Left ventricle myocardium superior (tissue), 1 donor: ENCODE results near the gene NBAS. TPM values are rescaled to one million over a fixed set of nuclear protein-coding genes. Genes with fewer than 3 reads are reported as not detected.
"Not testable (repeated sequence)": the region's sequence is repeated elsewhere in the genome, so short reads cannot be mapped to it uniquely, and the experiment has no call there.

Experiments used
- ATAC-seq: fragments of 200-7000 bp; cut with Tn5 transposase; one replicate; pipeline ENCODE4 v1.9.1; 2020; ENCODE audit warnings: mild to moderate bottlenecking, moderate library complexity
- DNase-seq: peaks from one replicate; pipeline ENCODE4 v3.0.0-alpha.2; 2020
- intact Hi-C: fragments of 100-400 bp; cut with micrococcal nuclease; formaldehyde crosslinking; loops from one replicate; pipeline ENCODE4 v1.11.0; 2022
- total RNA-seq: library from RNA; stranded (reverse); fragmentation: NEBNext Ultra II Directional; extraction: Animal tissue kit (Norgen Biotek cat#: 25700); gene quantifications from one replicate; pipeline ENCODE4 v1.2.1, GENCODE V29; 2021
- donor health status: DM: no; HTN: yes; CAD: no; lungs with severe emphysema.

NBAS gene
- total RNA-seq, 1 donor from 2014 or later: 64.4 TPM

- no peak for DNase-seq
- intact Hi-C loops: no loop called here
- no peak for ATAC-seq
Observed at GRCh38 chr2:15218423-15219086, 342.6 kb downstream of the NBAS start.

DNA sequence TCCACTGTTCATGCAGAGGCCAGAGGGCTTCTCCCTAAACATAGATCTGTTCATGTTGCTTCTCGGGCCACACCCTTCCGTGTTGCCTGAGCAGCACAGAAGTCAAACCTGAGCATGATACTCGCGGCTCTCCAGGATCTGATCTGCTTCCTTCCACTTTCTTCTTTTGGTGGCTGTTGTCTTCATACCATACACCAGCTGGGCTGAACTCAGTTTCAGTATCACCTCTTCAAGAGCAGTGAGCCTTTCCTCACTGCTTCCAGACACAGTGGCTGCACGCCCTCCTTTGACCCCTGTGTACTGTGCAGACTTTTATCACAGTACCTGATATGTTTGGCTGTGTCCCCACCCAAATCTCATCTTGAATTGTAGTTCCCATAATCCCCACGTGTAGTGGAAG, 348.9 kb downstream of the NBAS start:
- intact Hi-C loops: no loop called here
- DNase-seq (no peak), ATAC-seq (no peak)

GRCh38 chr2:15210542-15210941, 350.6 kb downstream of the NBAS start:
- intact Hi-C loops, DNase-seq, ATAC-seq: not testable (repeated sequence)

DNA sequence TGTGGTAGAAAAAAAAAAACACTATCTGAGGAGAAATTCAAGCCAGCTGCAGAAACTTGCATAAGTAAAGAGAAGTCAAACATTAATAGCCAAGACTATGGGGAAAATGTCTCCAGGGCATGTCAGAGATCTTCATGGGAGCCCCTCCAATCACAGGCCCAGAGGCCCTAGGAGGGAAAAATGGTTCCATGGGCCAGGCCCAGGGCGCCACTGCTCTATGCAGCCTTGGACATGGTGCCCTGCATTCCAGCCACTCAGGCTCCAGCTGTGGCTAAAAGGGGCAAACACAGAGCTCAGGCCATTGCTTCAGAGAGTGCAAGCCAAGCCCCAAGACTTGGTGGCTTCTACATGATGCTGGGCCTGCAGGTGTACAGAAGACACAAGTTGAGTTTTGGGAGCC, 354.7 kb downstream of the NBAS start:
- ATAC-seq: no peak
- no peak for DNase-seq
- intact Hi-C loops: no loop called here

- intact Hi-C loops: no loop called here
- no peak for ATAC-seq
Observed at GRCh38 chr2:15205562-15205961, 355.6 kb downstream of the NBAS start.

DNA sequence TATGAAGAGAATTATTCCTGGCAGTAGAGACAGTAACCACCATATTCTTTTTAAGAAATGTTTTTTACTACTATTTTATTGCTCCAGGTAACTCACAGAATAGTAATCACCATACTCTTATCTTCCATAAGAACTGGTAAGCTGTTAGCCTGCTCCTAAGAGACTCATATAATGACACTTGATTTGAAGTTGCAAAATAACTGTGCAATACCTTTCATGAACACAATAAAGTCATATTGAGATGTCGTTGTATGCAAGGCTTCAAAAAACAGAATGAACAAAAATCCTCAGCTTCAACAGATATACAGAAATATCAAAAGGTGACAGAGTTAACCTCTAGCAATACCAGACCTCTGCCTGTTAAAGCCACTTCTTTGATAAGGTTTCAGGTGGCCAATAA, 360.1 kb downstream of the NBAS start:
- no peak for DNase-seq
- no peak for ATAC-seq
- intact Hi-C loops: no loop called here

More at GRCh38 chr2:15205562-15205961, 355.6 kb downstream of the NBAS start:
- DNase-seq: no peak

GRCh38 chr2:15200581-15200980, 360.6 kb downstream of the NBAS start:
- ATAC-seq (no peak), DNase-seq (no peak)
- intact Hi-C loops: no loop called here

DNA sequence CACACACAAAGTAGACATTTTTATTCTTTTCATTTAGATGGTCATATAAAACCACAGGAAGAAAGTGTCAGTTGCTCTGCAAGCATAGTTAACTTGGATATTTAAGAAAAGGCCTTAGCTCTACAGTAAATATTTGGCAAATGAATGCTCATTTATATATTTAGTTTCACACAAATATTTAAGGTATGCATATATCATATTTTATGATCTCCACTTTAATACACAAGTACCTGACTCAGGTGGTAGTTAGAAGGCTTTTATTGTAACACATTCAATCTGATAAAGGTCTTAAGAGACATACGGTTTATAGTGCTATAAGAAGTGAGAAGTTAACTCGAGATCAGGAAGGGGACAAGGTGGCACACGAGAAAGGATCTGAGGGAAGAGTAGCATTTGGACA, 363.1 kb downstream of the NBAS start:
- DNase-seq (no peak), ATAC-seq (no peak)
- intact Hi-C loops: no loop called here

- ATAC-seq (no peak), DNase-seq (no peak)
- intact Hi-C loops: no loop called here
Observed at GRCh38 chr2:15195813-15196212, 365.3 kb downstream of the NBAS start.

DNA sequence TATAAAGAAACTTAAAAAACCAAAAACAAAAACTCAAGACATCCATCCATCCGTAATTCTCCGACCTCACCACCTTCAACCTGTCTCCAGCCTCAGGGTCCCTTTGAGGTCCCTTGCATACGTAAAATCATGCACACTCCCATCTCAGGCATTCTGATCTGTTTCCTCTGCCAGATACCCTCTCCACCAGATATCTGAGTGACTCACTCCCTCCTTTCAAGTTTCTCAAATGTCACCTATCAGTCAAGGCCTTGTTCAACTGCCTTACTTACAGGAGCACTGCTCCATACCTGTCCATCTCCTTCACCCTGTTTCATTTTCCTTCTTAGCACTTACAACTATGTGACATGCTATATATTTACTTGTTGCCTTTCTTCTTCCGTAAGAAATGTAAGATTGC, 369.3 kb downstream of the NBAS start:
- ATAC-seq (no peak), DNase-seq (no peak)
- intact Hi-C loops: no loop called here

- DNase-seq (no peak), ATAC-seq (no peak)
- intact Hi-C loops: no loop called here
Observed at GRCh38 chr2:15189216-15189615, 371.9 kb downstream of the NBAS start.

DNA sequence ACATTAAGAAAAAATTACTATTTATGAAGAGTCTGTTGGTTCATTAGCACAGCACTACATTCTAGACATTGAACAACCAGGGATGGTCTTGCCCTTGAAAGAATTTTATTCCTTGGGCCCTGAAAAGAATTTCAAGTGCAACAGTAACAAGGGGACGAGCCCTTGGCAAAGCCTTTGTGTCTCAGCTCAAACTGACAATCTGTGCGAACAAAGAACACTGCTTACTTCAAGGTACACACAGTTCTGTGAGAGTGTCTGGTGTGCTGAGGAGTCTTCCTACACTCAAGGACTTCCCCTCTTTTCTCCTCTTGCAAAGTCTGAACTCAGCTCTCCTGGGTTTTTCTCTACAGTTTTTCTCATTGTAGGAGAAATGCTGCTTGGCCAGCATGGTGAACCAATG, 373.4 kb downstream of the NBAS start:
- intact Hi-C loops: no loop called here
- ATAC-seq: no peak

DNA sequence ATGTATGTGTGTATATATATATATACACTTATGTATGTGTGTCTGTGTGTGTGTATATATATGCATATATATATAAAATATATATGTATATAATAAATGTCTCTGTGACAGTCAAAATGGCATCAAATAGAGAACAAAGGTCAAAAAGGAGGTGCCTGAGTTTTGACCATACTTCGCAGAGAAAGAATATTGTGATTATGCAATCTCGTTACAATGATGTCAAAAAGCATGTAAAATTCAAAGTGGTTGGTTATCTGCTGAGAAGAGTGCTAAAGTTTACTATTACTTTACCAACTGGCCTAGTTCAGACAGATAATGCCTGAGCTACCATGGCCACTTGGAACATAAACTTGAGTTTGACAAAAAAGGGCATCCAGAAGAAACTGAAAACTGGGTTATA, 375.0 kb downstream of the NBAS start:
- ATAC-seq (no peak), DNase-seq (no peak)
- intact Hi-C loops: no loop called here

More for the DNA sequence above, 373.4 kb downstream of the NBAS start:
- no peak for DNase-seq

DNA sequence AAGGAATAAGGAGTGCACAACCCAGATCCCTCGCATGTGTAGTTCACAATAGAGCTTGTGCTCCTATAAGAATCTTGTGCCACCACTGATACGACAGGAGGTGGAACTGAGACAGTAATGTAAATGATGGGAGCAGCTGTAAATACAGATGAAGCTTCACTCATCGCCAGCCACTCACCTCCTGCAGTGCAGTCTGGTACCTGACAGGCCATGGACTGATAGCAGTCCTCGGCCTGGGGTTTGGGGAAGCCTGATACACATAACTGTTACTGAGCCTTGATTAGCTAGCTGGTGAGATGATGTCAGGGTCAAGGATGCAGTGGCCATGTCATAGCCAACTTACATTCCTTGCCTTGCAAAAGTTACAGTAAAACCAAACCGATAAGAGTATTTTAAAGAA, 376.6 kb downstream of the NBAS start:
- no peak for DNase-seq
- intact Hi-C loops: no loop called here
- no peak for ATAC-seq

GRCh38 chr2:15182275-15182674, 378.9 kb downstream of the NBAS start:
- intact Hi-C loops: no loop called here
- DNase-seq (no peak), ATAC-seq (no peak)

DNA sequence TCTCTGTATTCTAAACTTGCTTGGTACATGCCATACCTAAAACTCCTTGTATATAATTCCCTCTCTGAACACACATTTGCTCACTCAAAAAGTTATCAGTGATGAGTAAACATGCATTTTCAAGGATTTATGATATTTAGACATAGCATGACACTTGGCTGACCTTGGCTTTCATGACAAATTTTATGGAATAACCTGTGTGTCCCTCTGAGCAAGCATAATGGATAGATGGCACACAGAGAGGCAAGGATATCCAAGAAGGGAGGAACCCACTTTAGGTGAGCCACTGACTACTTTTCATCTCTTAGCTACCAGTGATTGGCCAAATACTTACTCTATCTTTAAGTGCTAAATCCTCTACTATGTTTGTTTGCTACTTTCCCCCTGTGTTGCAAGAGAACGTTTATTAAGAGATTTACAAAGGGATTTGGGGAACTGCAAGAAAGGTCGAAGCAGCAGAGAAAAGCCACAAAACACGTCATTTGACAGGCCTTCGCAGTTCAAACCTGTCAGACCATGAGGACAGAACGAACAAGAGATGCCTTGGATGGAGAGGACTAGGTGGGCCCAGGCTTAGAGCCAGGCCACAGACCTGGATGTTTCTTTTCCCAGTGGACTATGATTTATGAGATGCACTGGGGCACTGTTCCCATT, 379.9 kb downstream of the NBAS start:
- intact Hi-C loops: no loop called here
- DNase-seq (no peak), ATAC-seq (no peak)

- intact Hi-C loops: no loop called here
- no peak for ATAC-seq
Observed at GRCh38 chr2:15180379-15180778, 380.8 kb downstream of the NBAS start.

DNA sequence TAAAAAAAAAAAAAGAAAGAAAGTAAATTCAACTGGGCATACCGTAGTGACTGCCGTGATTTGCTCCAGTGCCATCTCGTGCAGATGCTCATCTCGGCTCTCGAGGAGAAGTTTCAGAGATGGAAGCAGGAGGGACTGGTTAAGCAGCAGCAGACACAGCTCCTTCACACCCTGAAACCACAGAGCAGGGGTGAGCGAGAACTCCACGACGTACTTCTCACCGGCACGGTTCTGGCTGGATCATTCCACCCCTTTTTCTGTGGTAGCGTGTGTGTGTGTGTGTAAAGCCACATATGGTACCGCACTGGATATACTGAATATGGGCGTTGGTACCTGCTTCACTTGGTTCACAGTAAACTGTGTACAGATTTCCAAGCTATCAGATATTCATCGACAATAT, 382.2 kb downstream of the NBAS start:
- no peak for DNase-seq
- intact Hi-C loops: no loop called here
- no peak for ATAC-seq

More at GRCh38 chr2:15180379-15180778, 380.8 kb downstream of the NBAS start:
- no peak for DNase-seq

DNA sequence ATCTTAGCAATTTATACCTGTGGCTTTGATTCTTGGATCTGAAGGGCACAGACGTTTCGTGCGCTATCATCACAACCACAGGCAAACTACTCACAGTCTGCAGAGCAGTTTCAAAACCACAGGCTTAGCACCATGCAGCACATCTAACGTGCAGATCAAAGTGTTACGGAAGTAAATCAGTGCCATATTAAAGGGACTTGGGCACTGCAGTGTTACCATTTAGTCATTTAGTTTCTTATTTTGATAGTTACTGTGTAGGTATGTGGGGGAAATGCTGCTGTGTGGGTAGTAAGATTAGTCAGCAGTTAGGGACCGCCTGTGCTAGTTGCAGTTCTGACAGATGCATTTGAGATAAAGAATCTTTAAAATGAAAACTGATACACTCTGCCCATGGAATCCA, 384.0 kb downstream of the NBAS start:
- ATAC-seq (no peak), DNase-seq (no peak)
- intact Hi-C loops: no loop called here

GRCh38 chr2:15176604-15177003, 384.5 kb downstream of the NBAS start:
- ATAC-seq: no peak
- no peak for DNase-seq
- intact Hi-C loops: no loop called here

DNA sequence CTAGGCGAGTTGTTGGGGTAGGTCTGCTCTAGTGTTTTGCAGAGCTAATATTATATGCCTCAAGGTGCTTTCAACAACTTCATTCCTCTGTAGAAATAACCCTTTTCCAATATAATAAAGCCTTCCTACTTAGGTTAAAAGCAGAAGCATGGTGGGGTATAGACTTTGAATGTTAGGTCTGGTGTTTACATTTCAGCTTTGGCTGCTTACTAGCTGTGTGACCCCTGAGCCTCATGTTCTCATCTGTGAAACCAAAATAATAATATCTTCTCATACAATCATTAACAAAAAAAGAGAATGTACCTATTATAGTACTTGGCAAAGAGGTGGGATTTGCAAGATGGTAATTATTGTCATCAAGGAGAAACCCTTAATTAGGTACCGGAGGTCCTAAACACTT, 386.6 kb downstream of the NBAS start:
- intact Hi-C loops: no loop called here
- DNase-seq (no peak), ATAC-seq (no peak)
